ENCODE results near the gene NDUFB10. TPM values are rescaled to one million over a fixed set of nuclear protein-coding genes. Genes with fewer than 3 reads are reported as not detected.

The NDUFB10 gene
- total and polyA plus RNA-seq, 5 donors from 2014 or later = 65.1 to 288 (median 193) TPM

DNA sequence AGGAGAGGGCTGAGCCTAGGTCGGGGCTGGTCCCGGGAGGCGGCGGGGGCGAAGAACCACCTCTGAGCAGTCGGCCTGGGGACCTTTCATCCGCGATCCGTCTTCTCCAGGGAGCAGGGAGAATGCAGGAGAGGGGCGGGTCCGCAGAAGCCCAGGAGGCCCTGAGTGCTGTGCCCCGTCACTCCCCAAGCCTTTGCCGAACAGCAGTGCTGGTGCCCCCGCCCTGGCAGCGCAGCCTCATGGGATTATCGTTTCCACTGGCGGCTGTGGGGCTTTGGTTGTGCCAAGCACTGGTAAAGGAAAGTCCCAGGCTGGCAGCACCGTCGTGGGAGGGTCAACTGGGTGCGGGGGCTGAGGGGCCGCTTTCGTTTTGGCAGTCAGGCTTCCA is 13.1 kb downstream of the NDUFB10 start:
- peaks cover 14% of the 10 kb centered on the region for H3K27me3 Mint-ChIP-seq
- H3K27ac ChIP-seq (ENCODE audit: insufficient read depth, low read length, poor library complexity, severe bottlenecking) = peak overlapping the region; percentile 92
- peak overlapping the region; percentile 91 to 98 (median 96) for H3K4me3 Mint-ChIP-seq
- DNase-seq (no peak), ATAC-seq (ENCODE audit: low read depth in 2 of 2) (no peak)
- H3K4me1 ChIP-seq (ENCODE audit: control insufficient read depth, insufficient read depth, low read length, poor library complexity, severe bottlenecking) = peaks cover 24% of the 10 kb centered on the region
- H3K4me3 ChIP-seq (ENCODE audit: low read depth, low read length) = no peak overlapping the region
- peak overlapping the region in 1 of 3 donors; percentile 94 for H3K27ac Mint-ChIP-seq
- H3K36me3 Mint-ChIP-seq = peaks cover 6% of the 10 kb centered on the region
- H3K36me3 ChIP-seq (ENCODE audit: control insufficient read depth, insufficient read depth, low read length) = peaks cover 23% of the 10 kb centered on the region
- peaks cover 6 to 31% (median 11%) of the 10 kb centered on the region in 4 donors for H3K4me1 Mint-ChIP-seq
- no peaks in the 10 kb centered on the region for H3K9me3 Mint-ChIP-seq
- no peaks in the 10 kb centered on the region for H3K27me3 ChIP-seq (ENCODE audit: control insufficient read depth, insufficient read depth, low read length)
- H3K9me3 ChIP-seq (ENCODE audit: control insufficient read depth in 2 of 2, low read length in 2 of 2) = no peaks in the 10 kb centered on the region

DNA sequence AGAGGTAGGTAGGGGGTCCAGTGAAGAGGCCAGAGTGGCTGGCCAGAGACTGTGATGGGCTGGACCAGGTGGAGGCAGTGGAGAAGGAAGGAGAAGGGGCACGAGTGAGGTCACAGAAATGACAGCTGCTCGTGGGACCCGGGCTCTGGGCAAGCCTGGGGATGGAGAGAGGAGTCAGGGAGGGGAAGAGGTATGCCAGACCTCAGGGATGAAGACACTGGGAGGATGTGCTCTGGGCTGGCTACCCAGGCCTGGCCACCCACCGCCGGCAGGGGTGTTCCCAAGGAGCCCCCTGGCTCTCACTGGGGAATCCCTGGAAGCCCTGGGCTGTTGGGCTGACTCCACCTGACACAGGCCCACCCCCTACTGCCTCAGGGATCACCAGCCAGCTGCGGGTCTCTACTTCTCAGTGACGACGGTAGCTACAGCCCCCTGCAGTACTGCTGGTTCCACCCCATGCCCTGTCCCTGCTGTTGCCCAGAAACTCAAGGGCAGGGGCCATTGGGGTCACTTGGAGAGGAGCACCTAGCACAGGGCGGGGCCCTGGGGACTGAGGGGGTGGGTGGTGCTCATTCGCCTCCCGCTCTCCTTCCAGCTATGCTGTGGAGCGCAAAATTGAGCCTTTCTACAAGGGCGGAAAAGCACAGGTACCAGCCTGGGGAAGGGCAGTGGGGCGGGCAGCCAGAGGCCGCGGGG is 14.3 kb downstream of the NDUFB10 start:
- no peak overlapping the region for H3K27ac Mint-ChIP-seq

DNA sequence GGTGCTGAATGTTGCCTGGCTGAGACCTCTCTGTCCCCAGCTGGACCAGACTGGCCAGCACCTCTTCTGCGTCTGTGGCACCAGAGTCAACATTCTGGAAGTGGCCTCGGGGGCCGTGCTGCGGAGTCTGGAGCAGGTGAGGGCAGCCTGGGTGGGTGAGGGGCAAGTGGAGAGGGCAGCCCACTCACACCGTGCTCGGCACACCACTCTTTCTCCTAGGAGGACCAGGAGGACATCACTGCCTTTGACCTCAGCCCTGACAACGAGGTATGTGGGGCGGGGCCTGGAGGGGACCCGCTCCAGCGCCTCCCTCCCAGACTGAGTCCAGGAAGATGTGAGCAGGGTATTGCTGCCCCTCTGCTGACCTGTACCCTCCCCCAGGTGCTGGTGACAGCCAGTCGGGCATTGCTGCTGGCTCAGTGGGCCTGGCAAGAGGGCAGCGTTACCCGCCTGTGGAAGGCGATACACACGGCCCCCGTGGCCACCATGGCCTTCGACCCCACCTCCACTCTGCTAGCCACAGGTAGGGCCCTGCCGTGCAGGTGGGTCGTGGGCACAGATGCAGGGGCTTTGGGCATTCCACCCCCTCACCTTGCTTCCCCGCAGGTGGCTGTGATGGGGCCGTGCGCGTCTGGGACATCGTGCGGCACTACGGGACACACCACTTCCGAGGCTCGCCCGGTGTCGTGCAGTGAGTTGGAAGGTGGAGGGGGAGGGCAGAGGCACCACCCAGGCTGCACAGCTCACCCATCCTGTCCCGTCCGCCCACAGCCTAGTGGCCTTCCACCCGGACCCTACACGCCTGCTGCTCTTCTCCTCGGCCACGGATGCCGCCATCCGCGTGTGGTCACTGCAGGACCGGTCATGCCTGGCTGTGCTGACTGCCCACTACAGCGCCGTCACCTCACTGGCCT is 15.1 kb downstream of the NDUFB10 start:
- H3K27me3 ChIP-seq (ENCODE audit: control insufficient read depth, insufficient read depth, low read length) = no peaks in the 10 kb centered on the region

More for the DNA sequence above, 14.3 kb downstream of the NDUFB10 start:
- peaks cover 6% of the 10 kb centered on the region for H3K36me3 Mint-ChIP-seq
- Histone ChIP-seq H3K36me3 (ENCODE audit: control insufficient read depth, insufficient read depth, low read length) (peaks cover 33% of the 10 kb centered on the region), H3K27me3 (ENCODE audit: control insufficient read depth, insufficient read depth, low read length) (no peaks in the 10 kb centered on the region), H3K9me3 (ENCODE audit: control insufficient read depth in 2 of 2, low read length in 2 of 2) (no peaks in the 10 kb centered on the region), H3K4me1 (ENCODE audit: control insufficient read depth, insufficient read depth, low read length, poor library complexity, severe bottlenecking) (peaks cover 24% of the 10 kb centered on the region), H3K27ac (ENCODE audit: insufficient read depth, low read length, poor library complexity, severe bottlenecking) (no peak overlapping the region), H3K4me3 (ENCODE audit: low read depth, low read length) (no peak overlapping the region)
- peaks cover 6 to 31% (median 11%) of the 10 kb centered on the region in 4 donors for H3K4me1 Mint-ChIP-seq
- no peaks in the 10 kb centered on the region for H3K9me3 Mint-ChIP-seq
- H3K4me3 Mint-ChIP-seq = peak overlapping the region; percentile 27 to 96 (median 50)
- ATAC-seq (ENCODE audit: low read depth in 2 of 2) (no peak), DNase-seq (no peak)
- H3K27me3 Mint-ChIP-seq = peaks cover 14% of the 10 kb centered on the region

DNA sequence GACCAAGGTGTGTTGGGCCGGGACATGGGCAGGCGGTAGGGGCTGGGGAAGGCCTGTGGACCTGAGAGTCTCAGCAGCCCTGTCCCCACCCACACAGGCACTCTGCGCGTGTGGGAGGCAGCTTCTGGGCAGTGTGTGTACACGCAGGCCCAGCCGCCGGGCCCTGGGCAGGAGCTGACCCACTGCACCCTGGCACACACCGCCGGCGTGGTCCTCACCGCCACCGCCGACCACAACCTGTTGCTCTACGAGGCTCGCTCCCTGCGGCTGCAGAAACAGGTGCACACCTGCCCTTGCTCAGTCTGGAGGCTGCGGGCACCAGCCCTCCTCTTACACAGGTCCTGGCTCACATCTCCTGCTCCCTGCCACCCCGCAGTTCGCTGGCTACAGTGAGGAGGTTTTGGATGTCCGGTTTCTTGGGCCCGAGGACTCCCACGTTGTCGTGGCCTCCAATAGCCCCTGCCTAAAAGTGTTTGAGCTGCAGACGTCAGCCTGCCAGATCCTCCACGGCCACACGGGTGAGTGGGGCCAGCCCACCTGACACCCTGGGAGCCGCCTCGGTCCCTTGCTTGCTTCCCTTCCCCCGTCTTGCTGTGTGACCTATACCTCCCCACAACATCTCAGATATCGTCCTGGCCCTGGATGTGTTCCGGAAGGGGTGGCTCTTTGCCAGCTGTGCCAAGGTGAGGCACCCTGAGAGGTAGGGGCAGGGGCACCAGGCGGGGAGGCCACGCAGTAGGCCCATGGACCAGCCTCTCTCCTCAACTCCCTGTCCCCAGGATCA is 16.3 kb downstream of the NDUFB10 start:
- Mint-ChIP-seq H3K4me1 (peaks cover 6 to 27% (median 11%) of the 10 kb centered on the region in 4 donors), H3K36me3 (peaks cover 6% of the 10 kb centered on the region), H3K4me3 (peak overlapping the region in 2 of 4 donors; percentile 10 to 24), H3K9me3 (no peaks in the 10 kb centered on the region), H3K27me3 (peaks cover 17% of the 10 kb centered on the region), H3K27ac (no peak overlapping the region)
- Histone ChIP-seq H3K9me3 (ENCODE audit: control insufficient read depth in 2 of 2, low read length in 2 of 2) (no peaks in the 10 kb centered on the region), H3K27ac (ENCODE audit: insufficient read depth, low read length, poor library complexity, severe bottlenecking) (no peak overlapping the region), H3K36me3 (ENCODE audit: control insufficient read depth, insufficient read depth, low read length) (peaks cover 33% of the 10 kb centered on the region), H3K4me3 (ENCODE audit: low read depth, low read length) (no peak overlapping the region), H3K4me1 (ENCODE audit: control insufficient read depth, insufficient read depth, low read length, poor library complexity, severe bottlenecking) (peaks cover 31% of the 10 kb centered on the region), H3K27me3 (ENCODE audit: control insufficient read depth, insufficient read depth, low read length) (no peaks in the 10 kb centered on the region)
- DNase-seq (no peak), ATAC-seq (ENCODE audit: low read depth in 2 of 2) (no peak)

More for the DNA sequence above, 15.1 kb downstream of the NDUFB10 start:
- Histone ChIP-seq H3K27ac (ENCODE audit: insufficient read depth, low read length, poor library complexity, severe bottlenecking) (no peak overlapping the region), H3K4me1 (ENCODE audit: control insufficient read depth, insufficient read depth, low read length, poor library complexity, severe bottlenecking) (peaks cover 24% of the 10 kb centered on the region), H3K9me3 (ENCODE audit: control insufficient read depth in 2 of 2, low read length in 2 of 2) (no peaks in the 10 kb centered on the region), H3K4me3 (ENCODE audit: low read depth, low read length) (no peak overlapping the region), H3K36me3 (ENCODE audit: control insufficient read depth, insufficient read depth, low read length) (peaks cover 33% of the 10 kb centered on the region)
- H3K4me1 Mint-ChIP-seq = peaks cover 6 to 31% (median 11%) of the 10 kb centered on the region in 4 donors
- DNase-seq = no peak
- H3K36me3 Mint-ChIP-seq = peaks cover 6% of the 10 kb centered on the region
- no peak for ATAC-seq (ENCODE audit: low read depth in 2 of 2)
- peak overlapping the region in 2 of 4 donors; percentile 62 to 96 for H3K4me3 Mint-ChIP-seq
- no peaks in the 10 kb centered on the region for H3K9me3 Mint-ChIP-seq
- peaks cover 14% of the 10 kb centered on the region for H3K27me3 Mint-ChIP-seq
- no peak overlapping the region for H3K27ac Mint-ChIP-seq

DNA sequence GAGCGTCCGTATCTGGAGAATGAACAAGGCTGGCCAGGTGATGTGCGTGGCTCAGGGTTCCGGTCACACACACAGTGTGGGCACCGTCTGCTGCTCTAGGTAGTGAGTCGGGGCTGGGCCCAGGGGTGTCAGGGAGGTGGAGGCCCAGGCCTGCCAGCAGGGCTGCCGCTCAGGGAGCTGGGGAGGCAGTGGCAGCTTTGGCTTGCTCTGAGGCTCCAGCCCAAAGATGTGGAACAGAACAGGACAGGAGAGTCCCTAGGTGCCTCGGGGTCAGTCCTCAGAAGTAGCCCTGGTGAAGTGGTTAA is 16.8 kb downstream of the NDUFB10 start:
- peaks cover 6 to 22% (median 8%) of the 10 kb centered on the region in 4 donors for H3K4me1 Mint-ChIP-seq
- no peaks in the 10 kb centered on the region for H3K9me3 Mint-ChIP-seq
- H3K27me3 Mint-ChIP-seq = peaks cover 22% of the 10 kb centered on the region
- no peak for DNase-seq
- Histone ChIP-seq H3K9me3 (ENCODE audit: control insufficient read depth in 2 of 2, low read length in 2 of 2) (no peaks in the 10 kb centered on the region), H3K36me3 (ENCODE audit: control insufficient read depth, insufficient read depth, low read length) (peaks cover 33% of the 10 kb centered on the region), H3K27ac (ENCODE audit: insufficient read depth, low read length, poor library complexity, severe bottlenecking) (no peak overlapping the region), H3K4me1 (ENCODE audit: control insufficient read depth, insufficient read depth, low read length, poor library complexity, severe bottlenecking) (peaks cover 25% of the 10 kb centered on the region), H3K4me3 (ENCODE audit: low read depth, low read length) (no peak overlapping the region), H3K27me3 (ENCODE audit: control insufficient read depth, insufficient read depth, low read length) (no peaks in the 10 kb centered on the region)
- H3K36me3 Mint-ChIP-seq = peaks cover 6% of the 10 kb centered on the region
- H3K27ac Mint-ChIP-seq = no peak overlapping the region
- no peak for ATAC-seq (ENCODE audit: low read depth in 2 of 2)
- no peak overlapping the region for H3K4me3 Mint-ChIP-seq

DNA sequence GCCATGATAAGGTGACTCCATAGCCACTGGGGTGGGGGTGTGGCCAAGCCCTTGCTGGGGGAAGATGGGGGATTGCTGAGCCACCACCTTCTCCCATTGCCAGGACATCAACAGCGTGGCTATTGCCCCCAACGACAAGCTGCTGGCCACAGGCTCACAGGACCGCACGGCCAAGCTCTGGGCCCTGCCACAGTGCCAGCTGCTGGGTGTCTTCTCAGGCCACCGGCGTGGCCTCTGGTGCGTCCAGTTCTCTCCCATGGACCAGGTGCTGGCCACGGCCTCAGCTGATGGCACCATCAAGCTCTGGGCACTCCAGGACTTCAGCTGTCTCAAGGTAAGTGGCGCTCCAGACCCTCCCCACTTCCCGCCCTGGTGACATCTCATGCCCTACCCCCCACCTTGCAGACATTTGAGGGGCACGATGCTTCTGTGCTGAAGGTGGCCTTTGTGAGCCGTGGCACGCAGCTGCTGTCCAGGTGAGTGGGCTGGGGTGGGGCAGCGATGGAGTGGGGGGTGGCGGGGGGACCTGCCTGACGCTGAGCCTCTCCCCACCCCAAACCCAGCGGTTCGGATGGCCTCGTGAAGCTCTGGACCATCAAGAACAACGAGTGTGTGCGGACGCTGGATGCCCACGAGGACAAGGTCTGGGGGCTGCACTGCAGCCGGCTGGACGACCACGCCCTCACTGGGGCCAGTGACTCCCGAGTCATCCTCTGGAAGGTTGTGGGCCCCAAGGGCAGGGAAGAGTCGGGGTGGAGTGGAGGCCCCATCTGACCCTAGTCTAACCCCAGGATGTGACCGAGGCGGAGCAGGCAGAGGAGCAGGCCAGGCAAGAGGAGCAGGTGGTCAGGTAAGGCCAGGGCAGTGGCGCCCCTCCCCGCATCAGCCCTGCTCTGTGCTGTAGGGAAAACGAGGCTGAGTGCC is 17.9 kb downstream of the NDUFB10 start:
- Histone ChIP-seq H3K27ac (ENCODE audit: insufficient read depth, low read length, poor library complexity, severe bottlenecking) (no peak overlapping the region), H3K4me1 (ENCODE audit: control insufficient read depth, insufficient read depth, low read length, poor library complexity, severe bottlenecking) (peaks cover 19% of the 10 kb centered on the region), H3K4me3 (ENCODE audit: low read depth, low read length) (no peak overlapping the region), H3K9me3 (ENCODE audit: control insufficient read depth in 2 of 2, low read length in 2 of 2) (no peaks in the 10 kb centered on the region), H3K27me3 (ENCODE audit: control insufficient read depth, insufficient read depth, low read length) (peaks cover 9% of the 10 kb centered on the region), H3K36me3 (ENCODE audit: control insufficient read depth, insufficient read depth, low read length) (peaks cover 33% of the 10 kb centered on the region)
- DNase-seq (no peak), ATAC-seq (ENCODE audit: low read depth in 2 of 2) (no peak)
- Mint-ChIP-seq H3K36me3 (peaks cover 6% of the 10 kb centered on the region), H3K9me3 (no peaks in the 10 kb centered on the region), H3K27ac (no peak overlapping the region), H3K4me3 (no peak overlapping the region), H3K27me3 (peaks cover 25% of the 10 kb centered on the region), H3K4me1 (peaks cover 0 to 15% (median 1%) of the 10 kb centered on the region in 4 donors)

DNA sequence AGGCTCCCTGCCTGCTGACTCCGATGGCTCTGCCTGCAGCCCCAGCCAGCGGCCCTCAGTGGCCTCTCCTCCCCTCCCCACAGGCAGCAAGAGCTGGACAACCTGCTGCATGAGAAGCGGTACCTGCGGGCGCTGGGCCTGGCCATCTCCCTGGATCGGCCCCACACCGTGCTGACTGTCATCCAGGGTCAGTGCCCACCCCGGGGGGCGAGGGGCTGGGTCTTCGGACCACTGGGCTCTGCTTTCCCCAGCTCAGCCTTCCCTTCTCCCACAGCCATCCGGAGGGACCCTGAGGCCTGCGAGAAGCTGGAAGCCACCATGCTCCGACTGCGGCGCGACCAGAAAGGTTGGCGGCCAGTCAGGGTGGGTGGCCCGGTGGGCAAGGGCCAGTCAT is 18.5 kb downstream of the NDUFB10 start:
- H3K9me3 ChIP-seq (ENCODE audit: control insufficient read depth in 2 of 2, low read length in 2 of 2) = no peaks in the 10 kb centered on the region
- H3K36me3 ChIP-seq (ENCODE audit: control insufficient read depth, insufficient read depth, low read length) = peaks cover 33% of the 10 kb centered on the region
- Mint-ChIP-seq H3K27ac (no peak overlapping the region), H3K9me3 (no peaks in the 10 kb centered on the region), H3K36me3 (peaks cover 6% of the 10 kb centered on the region), H3K4me1 (peaks cover 0 to 18% (median 3%) of the 10 kb centered on the region in 4 donors), H3K4me3 (no peak overlapping the region), H3K27me3 (peaks cover 31% of the 10 kb centered on the region)
- H3K4me3 ChIP-seq (ENCODE audit: low read depth, low read length) = no peak overlapping the region
- peaks cover 11% of the 10 kb centered on the region for H3K27me3 ChIP-seq (ENCODE audit: control insufficient read depth, insufficient read depth, low read length)
- ATAC-seq (ENCODE audit: low read depth in 2 of 2) (no peak), DNase-seq (no peak)
- H3K4me1 ChIP-seq (ENCODE audit: control insufficient read depth, insufficient read depth, low read length, poor library complexity, severe bottlenecking) = peaks cover 13% of the 10 kb centered on the region
- H3K27ac ChIP-seq (ENCODE audit: insufficient read depth, low read length, poor library complexity, severe bottlenecking) = no peak overlapping the region
